Naive thymus-derived CD4-positive, alpha-beta T cell (primary cell): ENCODE measurements around the gene CISTR. TPM values are rescaled to one million over a fixed set of nuclear protein-coding genes. Genes with fewer than 3 reads are reported as not detected.

Source experiments
- ATAC-seq: fragments of 150-1000 bp; cut with Tn5 transposase; 2 replicates; pipeline ENCODE4 v1.10.0; 2021; ENCODE audit warnings: mild to moderate bottlenecking, moderate library complexity
- CTCF ChIA-PET: fragments of 350-600 bp; sonication (Branson Sonifier 250); formaldehyde crosslinking; loops from one replicate; lab custom pipeline; 2021; ENCODE audit warnings: antibody characterized with exemption; lab: Charles Lee
- POLR2A ChIA-PET: fragments of 350-600 bp; sonication (Branson Sonifier 250); formaldehyde crosslinking; loops from one replicate; lab custom pipeline; 2021; ENCODE audit warnings: antibody characterized with exemption, inconsistent platforms; lab: Charles Lee
- DNase-seq, 9 donors: peaks; one replicate each; pipeline versions ENCODE4 v3.0.0 to v3.0.0-alpha.2; 2020 to 2022; ENCODE audit warnings: mixed read lengths in 1 of 9
- H3K27ac ChIP-seq: one replicate; pipeline ENCODE4 v1.7.0; 2013; ENCODE audit warnings: mild to moderate bottlenecking, low read depth, low read length, moderate library complexity
- H3K27me3 ChIP-seq, 2 donors: one replicate each; pipeline ENCODE4 v1.7.0; 2013; ENCODE audit warnings: low read length in 2 of 2, mild to moderate bottlenecking in 2 of 2, moderate library complexity in 2 of 2; ENCODE audit not compliant: control insufficient read depth in 2 of 2, insufficient read depth in 2 of 2
- H3K36me3 ChIP-seq, 3 experiments: 1 replicate in 2 of 3; 2 replicates in 1 of 3; pipeline ENCODE4 v1.7.0; 2013; ENCODE audit warnings: low read length in 3 of 3, mild to moderate bottlenecking in 3 of 3, moderate library complexity in 1 of 3; ENCODE audit not compliant: insufficient read depth in 3 of 3, control insufficient read depth in 2 of 3
- H3K4me1 ChIP-seq, 2 donors: one replicate each; pipeline ENCODE4 v1.7.0; 2013; ENCODE audit warnings: low read length in 2 of 2, mild to moderate bottlenecking in 2 of 2, moderate library complexity in 1 of 2; ENCODE audit not compliant: control insufficient read depth in 2 of 2, insufficient read depth in 2 of 2
- H3K4me3 ChIP-seq: 2 replicates; pipeline ENCODE4 v1.7.0; 2013; ENCODE audit warnings: mild to moderate bottlenecking, low read length
- H3K9me3 ChIP-seq, 3 experiments: 1 replicate in 2 of 3; 2 replicates in 1 of 3; pipeline ENCODE4 v1.7.0; 2013; ENCODE audit warnings: low read length in 3 of 3; ENCODE audit not compliant: control insufficient read depth in 2 of 3
- H3K27ac Mint-ChIP-seq, 9 donors: one replicate each; pipeline ENCODE4 v1.8.0; 2020 to 2022; ENCODE audit warnings: mixed read lengths in 9 of 9, mild to moderate bottlenecking in 8 of 9, moderate library complexity in 5 of 9, inconsistent platforms in 2 of 9
- H3K27me3 Mint-ChIP-seq, 5 donors: one replicate each; pipeline ENCODE4 v1.8.0; 2021 to 2022; ENCODE audit warnings: mixed read lengths in 5 of 5, mild to moderate bottlenecking in 1 of 5
- H3K36me3 Mint-ChIP-seq, 5 donors: one replicate each; pipeline ENCODE4 v1.8.0; 2020 to 2022; ENCODE audit warnings: mixed read lengths in 5 of 5, mild to moderate bottlenecking in 3 of 5, inconsistent platforms in 1 of 5
- H3K4me1 Mint-ChIP-seq, 7 donors: one replicate each; pipeline ENCODE4 v1.8.0; 2020 to 2022; ENCODE audit warnings: mixed read lengths in 7 of 7, mild to moderate bottlenecking in 3 of 7, inconsistent platforms in 1 of 7
- H3K4me3 Mint-ChIP-seq, 10 donors: one replicate each; pipeline ENCODE4 v1.8.0; 2020 to 2022; ENCODE audit warnings: mild to moderate bottlenecking in 10 of 10, mixed read lengths in 10 of 10, moderate library complexity in 6 of 10, inconsistent platforms in 2 of 10
- H3K9me3 Mint-ChIP-seq, 11 donors: one replicate each; pipeline ENCODE4 v1.8.0; 2020 to 2022; ENCODE audit warnings: mixed read lengths in 11 of 11, mild to moderate bottlenecking in 4 of 11, inconsistent platforms in 1 of 11, moderate library complexity in 1 of 11
- intact Hi-C, 2 donors: fragments of 100-400 bp; cut with micrococcal nuclease; formaldehyde crosslinking; loops; one replicate each; pipeline ENCODE4 v1.15.1; 2023
- polyA plus RNA-seq, 2 donors: library from polyadenylated mRNA; unstranded; fragments of 300-500 nt; fragmentation: Illumina TruSeq; gene quantifications; one replicate each; pipeline ENCODE4 v1.2.3, GENCODE V29; 2021
- total RNA-seq, 6 experiments: library from RNA in 5 of 6; stranded (reverse) in 5 of 6; gene quantifications; 1 replicate in 5 of 6; 2 replicates in 1 of 6; pipeline ENCODE4 v1.2.3 and lab custom pipeline; 2021 to 2026

CISTR gene
- total and polyA plus RNA-seq, 7 experiments from 2014 or later, result not detected

GRCh38 chr12:53788892-53789291, 37.1 kb upstream of the CISTR start:
- no peaks in the 10 kb centered on the region for H3K9me3 ChIP-seq
- no peaks in the 10 kb centered on the region for H3K36me3 ChIP-seq
- Mint-ChIP-seq H3K9me3 (no peaks in the 10 kb centered on the region), H3K36me3 (no peaks in the 10 kb centered on the region), H3K27me3 (peaks cover 27 to 50% (median 38%) of the 10 kb centered on the region in 5 donors), H3K27ac (no peak overlapping the region), H3K4me3 (no peak overlapping the region), H3K4me1 (no peaks in the 10 kb centered on the region)
- POLR2A ChIA-PET, result no interaction called here
- H3K4me1 ChIP-seq, result no peaks in the 10 kb centered on the region
- no peak overlapping the region for H3K27ac ChIP-seq
- intact Hi-C loops, result no loop called here
- H3K27me3 ChIP-seq, result peaks cover 0 to 2% of the 10 kb centered on the region in 2 donors
- no peak for DNase-seq
- H3K4me3 ChIP-seq, result no peak overlapping the region
- CTCF ChIA-PET, result no interaction called here
- no peak for ATAC-seq

GRCh38 chr12:53786411-53786810, 34.6 kb upstream of the CISTR start:
- ATAC-seq (no peak), DNase-seq (no peak)
- ChIA-PET POLR2A (interaction anchor here (1.0 kb wide), 1 partner anchor 20 kb away, joined by 3 read pairs; no protein-coding TSS in a partner anchor), CTCF (no interaction called here)
- Histone ChIP-seq H3K36me3 (no peaks in the 10 kb centered on the region), H3K9me3 (no peaks in the 10 kb centered on the region), H3K27me3 (peaks cover 0 to 2% of the 10 kb centered on the region in 2 donors), H3K4me3 (no peak overlapping the region), H3K27ac (no peak overlapping the region), H3K4me1 (no peaks in the 10 kb centered on the region)
- H3K36me3 Mint-ChIP-seq, result no peaks in the 10 kb centered on the region
- H3K27me3 Mint-ChIP-seq, result peaks cover 40 to 73% (median 60%) of the 10 kb centered on the region in 5 donors
- no peak overlapping the region for H3K27ac Mint-ChIP-seq
- intact Hi-C loops, result no loop called here
- no peaks in the 10 kb centered on the region for H3K4me1 Mint-ChIP-seq
- peaks cover 0 to 2% (median 0%) of the 10 kb centered on the region in 11 donors for H3K9me3 Mint-ChIP-seq
- H3K4me3 Mint-ChIP-seq, result no peak overlapping the region

GRCh38 chr12:53785161-53785560, 33.4 kb upstream of the CISTR start:
- no peak overlapping the region for H3K27ac ChIP-seq
- no peak for ATAC-seq
- intact Hi-C loops, result no loop called here
- ChIA-PET POLR2A (no interaction called here), CTCF (interaction anchor here (0.8 kb wide), 1 partner anchor 21 kb away, joined by 3 read pairs; no protein-coding TSS in a partner anchor)
- Mint-ChIP-seq H3K4me1 (no peaks in the 10 kb centered on the region), H3K27me3 (peaks cover 50 to 83% (median 70%) of the 10 kb centered on the region in 5 donors), H3K9me3 (peaks cover 0 to 2% (median 0%) of the 10 kb centered on the region in 11 donors), H3K36me3 (no peaks in the 10 kb centered on the region), H3K27ac (no peak overlapping the region), H3K4me3 (no peak overlapping the region)
- no peak overlapping the region for H3K4me3 ChIP-seq
- no peaks in the 10 kb centered on the region for H3K9me3 ChIP-seq
- no peaks in the 10 kb centered on the region for H3K36me3 ChIP-seq
- peaks cover 0 to 10% of the 10 kb centered on the region in 2 donors for H3K27me3 ChIP-seq
- H3K4me1 ChIP-seq, result no peaks in the 10 kb centered on the region
- DNase-seq, result no peak

GRCh38 chr12:53782093-53782703, 30.4 kb upstream of the CISTR start:
- H3K27ac Mint-ChIP-seq, result no peak overlapping the region
- H3K9me3 Mint-ChIP-seq, result peaks cover 0 to 2% (median 0%) of the 10 kb centered on the region in 11 donors
- no peaks in the 10 kb centered on the region for H3K4me1 Mint-ChIP-seq
- CTCF ChIA-PET, result no interaction called here
- intact Hi-C loops, result no loop called here
- POLR2A ChIA-PET, result interaction anchor here (1.2 kb wide), 1 partner anchor 17 kb away, joined by 3 read pairs; no protein-coding TSS in a partner anchor
- Histone ChIP-seq H3K27me3 (peaks cover 0 to 8% of the 10 kb centered on the region in 2 donors), H3K4me3 (no peak overlapping the region), H3K9me3 (no peaks in the 10 kb centered on the region), H3K4me1 (no peaks in the 10 kb centered on the region), H3K36me3 (no peaks in the 10 kb centered on the region), H3K27ac (no peak overlapping the region)
- no peak overlapping the region for H3K4me3 Mint-ChIP-seq
- ATAC-seq, result no peak
- peaks cover 44 to 70% (median 55%) of the 10 kb centered on the region in 5 donors for H3K27me3 Mint-ChIP-seq
- DNase-seq, result no peak
- H3K36me3 Mint-ChIP-seq, result no peaks in the 10 kb centered on the region

- CTCF ChIA-PET, result no interaction called here
These were observed 29.5 kb upstream of the CISTR start for GRCh38 chr12:53781228-53781801.

GRCh38 chr12:53780323-53780722, 28.5 kb upstream of the CISTR start:
- POLR2A ChIA-PET, result no interaction called here
- no peak overlapping the region for H3K4me3 Mint-ChIP-seq
- H3K27ac Mint-ChIP-seq, result no peak overlapping the region
- no peaks in the 10 kb centered on the region for H3K4me1 ChIP-seq
- intact Hi-C loops, result no loop called here
- peaks cover 0 to 2% (median 0%) of the 10 kb centered on the region in 11 donors for H3K9me3 Mint-ChIP-seq
- H3K27me3 ChIP-seq, result peaks cover 0 to 8% of the 10 kb centered on the region in 2 donors
- no peaks in the 10 kb centered on the region for H3K9me3 ChIP-seq
- CTCF ChIA-PET, result no interaction called here
- no peak for ATAC-seq
- H3K36me3 Mint-ChIP-seq, result no peaks in the 10 kb centered on the region
- H3K27ac ChIP-seq, result no peak overlapping the region
- no peak overlapping the region for H3K4me3 ChIP-seq
- no peaks in the 10 kb centered on the region for H3K4me1 Mint-ChIP-seq
- H3K27me3 Mint-ChIP-seq, result peaks cover 45 to 65% (median 58%) of the 10 kb centered on the region in 5 donors
- DNase-seq, result no peak
- no peaks in the 10 kb centered on the region for H3K36me3 ChIP-seq

More at GRCh38 chr12:53781228-53781801, 29.5 kb upstream of the CISTR start:
- H3K36me3 ChIP-seq, result no peaks in the 10 kb centered on the region
- no peaks in the 10 kb centered on the region for H3K4me1 ChIP-seq
- no peak overlapping the region for H3K27ac Mint-ChIP-seq
- DNase-seq, result no peak
- intact Hi-C loops, result no loop called here
- no peak for ATAC-seq
- no peaks in the 10 kb centered on the region for H3K4me1 Mint-ChIP-seq
- H3K9me3 Mint-ChIP-seq, result peaks cover 0 to 2% (median 0%) of the 10 kb centered on the region in 11 donors
- POLR2A ChIA-PET, result no interaction called here
- H3K27ac ChIP-seq, result no peak overlapping the region
- H3K4me3 ChIP-seq, result no peak overlapping the region
- H3K4me3 Mint-ChIP-seq, result no peak overlapping the region
- peaks cover 0 to 8% of the 10 kb centered on the region in 2 donors for H3K27me3 ChIP-seq
- H3K36me3 Mint-ChIP-seq, result no peaks in the 10 kb centered on the region
- H3K27me3 Mint-ChIP-seq, result peaks cover 48 to 67% (median 57%) of the 10 kb centered on the region in 5 donors
- H3K9me3 ChIP-seq, result no peaks in the 10 kb centered on the region
